GM21515 (cell line): ENCODE data around the gene SNAI3.
A peak's percentile ranks its signal among the peaks of the same experiment; 100 is the strongest.

Experiments
- ATAC-seq: cut with Tn5 transposase; IDR thresholded peaks from one replicate; pipeline ENCODE4 v1.9.1; 2021; ENCODE audit not compliant: unreplicated experiment

The SNAI3 gene

GRCh38 chr16:88705801-88706228 is 19.5 kb upstream of the SNAI3 start:
- peak; percentile 15 for ATAC-seq

- no peak for ATAC-seq
These were observed 18.9 kb upstream of the SNAI3 start for GRCh38 chr16:88705076-88705684.

- no peak for ATAC-seq
These were observed 17.4 kb upstream of the SNAI3 start for GRCh38 chr16:88703486-88704309.

GRCh38 chr16:88702371-88703210 is 16.3 kb upstream of the SNAI3 start:
- no peak for ATAC-seq

GRCh38 chr16:88701581-88702370 is 15.5 kb upstream of the SNAI3 start:
- no peak for ATAC-seq

- ATAC-seq, result peak; percentile 52
These were observed 14.6 kb upstream of the SNAI3 start for GRCh38 chr16:88700636-88701482.

GRCh38 chr16:88700322-88700635 is 14.0 kb upstream of the SNAI3 start:
- no peak for ATAC-seq

GRCh38 chr16:88699180-88699579 is 12.9 kb upstream of the SNAI3 start:
- no peak for ATAC-seq

GRCh38 chr16:88698646-88699045 is 12.3 kb upstream of the SNAI3 start:
- no peak for ATAC-seq

- no peak for ATAC-seq
These were observed 11.7 kb upstream of the SNAI3 start for GRCh38 chr16:88697831-88698615.

- ATAC-seq, result no peak
These were observed 11.0 kb upstream of the SNAI3 start for GRCh38 chr16:88697116-88697830.

- ATAC-seq, result no peak
These were observed 10.1 kb upstream of the SNAI3 start for GRCh38 chr16:88696441-88696840.

- ATAC-seq, result no peak
These were observed 9.4 kb upstream of the SNAI3 start for GRCh38 chr16:88695753-88696152.

GRCh38 chr16:88695218-88695617 is 8.9 kb upstream of the SNAI3 start:
- no peak for ATAC-seq

- ATAC-seq, result no peak
These were observed 8.1 kb upstream of the SNAI3 start for GRCh38 chr16:88694221-88695087.

GRCh38 chr16:88693420-88694177 is 7.3 kb upstream of the SNAI3 start:
- ATAC-seq, result no peak

- no peak for ATAC-seq
These were observed 6.6 kb upstream of the SNAI3 start for GRCh38 chr16:88692861-88693260.
